Measurements from ENCODE around the gene HTR2C. TPM values are rescaled to one million over a fixed set of nuclear protein-coding genes. Genes with fewer than 3 reads are reported as not detected.
"Not testable (repeated sequence)": the region's sequence is repeated elsewhere in the genome, so short reads cannot be mapped to it uniquely, and the experiment has no call there.

HTR2C gene
- total RNA-seq, 2 experiments from 2014 or later, result not detected

DNA sequence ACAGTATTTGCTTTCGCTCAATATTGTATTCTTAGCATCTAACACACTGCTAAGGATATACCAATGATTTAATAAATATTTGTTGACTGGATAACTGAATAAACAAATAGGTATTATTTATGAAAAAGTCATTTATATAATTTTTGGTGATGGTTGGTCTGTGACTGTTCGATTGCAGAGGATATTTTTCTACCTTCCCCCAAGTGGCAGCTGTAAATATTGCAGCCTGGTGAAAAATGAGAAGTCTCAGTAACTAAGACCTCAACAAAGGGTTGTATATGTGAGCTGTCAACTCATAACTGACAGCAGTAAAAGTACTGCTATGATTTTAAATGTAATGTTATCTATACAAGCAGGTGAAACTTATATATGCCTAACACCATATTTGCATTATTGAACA, 36.0 kb downstream of the HTR2C start:
- H3K9me3 Mint-ChIP-seq, result no peaks in the 10 kb centered on the region
- POLR2A ChIA-PET, result no interaction called here
- ATAC-seq (ENCODE audit: low read depth) (no peak), DNase-seq (no peak)
- no peak overlapping the region for H3K4me3 Mint-ChIP-seq
- H3K4me1 Mint-ChIP-seq, result no peaks in the 10 kb centered on the region
- no peak overlapping the region for H3K27ac Mint-ChIP-seq
- no peaks in the 10 kb centered on the region for H3K36me3 Mint-ChIP-seq
- no peaks in the 10 kb centered on the region for H3K27me3 Mint-ChIP-seq

DNA sequence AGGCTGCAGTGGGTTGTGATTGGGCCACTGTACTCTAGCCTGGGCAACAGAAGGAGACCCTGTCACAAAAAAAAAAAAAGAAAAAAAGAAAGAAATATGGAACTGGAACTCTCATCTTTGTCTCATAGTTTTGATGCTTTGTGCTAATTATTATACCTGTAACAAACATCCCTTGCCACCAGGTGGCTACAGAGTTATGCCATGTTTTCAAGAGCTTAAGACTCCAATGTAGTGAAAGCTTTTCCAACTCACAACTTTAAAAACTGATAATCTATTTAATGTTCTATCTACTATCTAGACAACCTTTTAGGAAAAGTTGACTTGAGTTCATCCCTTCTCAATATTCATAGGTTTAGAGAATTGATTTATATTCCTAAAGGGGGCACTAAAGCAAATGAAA, 42.4 kb downstream of the HTR2C start:
- DNase-seq, result no peak
- no peaks in the 10 kb centered on the region for H3K9me3 Mint-ChIP-seq
- H3K27me3 Mint-ChIP-seq, result no peaks in the 10 kb centered on the region
- H3K27ac Mint-ChIP-seq, result no peak overlapping the region
- no peak for ATAC-seq (ENCODE audit: low read depth)
- no peak overlapping the region for H3K4me3 Mint-ChIP-seq
- H3K4me1 Mint-ChIP-seq, result no peaks in the 10 kb centered on the region
- no peaks in the 10 kb centered on the region for H3K36me3 Mint-ChIP-seq
- POLR2A ChIA-PET, result no interaction called here

DNA sequence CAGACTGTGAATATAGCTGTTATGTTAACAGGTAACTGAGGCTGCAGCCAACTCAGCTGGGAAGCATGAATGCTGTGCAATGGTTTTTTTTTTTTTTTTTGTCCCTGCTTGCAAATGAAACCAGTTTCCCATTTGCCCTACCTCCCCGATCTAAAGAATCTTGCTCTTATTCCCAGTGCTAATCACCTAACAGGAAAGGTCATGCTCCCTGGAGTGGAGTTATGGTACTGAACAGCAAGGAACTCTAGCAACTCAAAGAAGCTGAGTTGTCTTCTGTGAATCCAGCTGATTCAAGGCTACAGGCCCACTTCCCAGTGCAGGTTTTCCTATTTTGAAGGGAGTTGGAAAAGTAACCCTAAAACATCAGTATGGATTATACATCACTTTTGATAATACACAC, 52.1 kb downstream of the HTR2C start:
- no peaks in the 10 kb centered on the region for H3K9me3 Mint-ChIP-seq
- H3K4me3 Mint-ChIP-seq, result no peak overlapping the region
- H3K36me3 Mint-ChIP-seq, result no peaks in the 10 kb centered on the region
- ATAC-seq (ENCODE audit: low read depth) (no peak), DNase-seq (no peak)
- H3K27me3 Mint-ChIP-seq, result no peaks in the 10 kb centered on the region
- no peaks in the 10 kb centered on the region for H3K4me1 Mint-ChIP-seq
- POLR2A ChIA-PET, result no interaction called here
- H3K27ac Mint-ChIP-seq, result no peak overlapping the region

DNA sequence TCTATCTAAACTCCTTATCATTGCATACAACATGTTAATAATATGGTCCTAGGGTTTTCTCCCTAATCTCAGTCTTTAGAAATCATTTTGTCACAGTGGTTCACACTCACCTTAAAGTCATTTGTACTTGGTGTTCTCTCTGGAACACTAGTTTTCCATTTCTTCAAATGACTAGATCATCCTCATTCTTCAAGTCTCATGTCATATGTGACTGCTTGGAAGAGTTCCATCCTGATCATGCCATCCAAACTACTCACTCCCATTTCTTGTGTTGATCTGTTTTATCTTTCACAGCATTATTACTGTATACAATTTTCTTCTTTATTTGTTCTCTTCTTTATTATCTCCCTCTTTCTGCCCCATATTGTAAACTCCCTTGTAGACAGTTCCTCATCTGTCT, 66.5 kb downstream of the HTR2C start:
- Mint-ChIP-seq H3K36me3 (no peaks in the 10 kb centered on the region), H3K9me3 (no peaks in the 10 kb centered on the region), H3K4me3 (no peak overlapping the region), H3K27me3 (no peaks in the 10 kb centered on the region), H3K27ac (no peak overlapping the region), H3K4me1 (no peaks in the 10 kb centered on the region)
- DNase-seq, result no peak
- POLR2A ChIA-PET, result no interaction called here
- no peak for ATAC-seq (ENCODE audit: low read depth)

DNA sequence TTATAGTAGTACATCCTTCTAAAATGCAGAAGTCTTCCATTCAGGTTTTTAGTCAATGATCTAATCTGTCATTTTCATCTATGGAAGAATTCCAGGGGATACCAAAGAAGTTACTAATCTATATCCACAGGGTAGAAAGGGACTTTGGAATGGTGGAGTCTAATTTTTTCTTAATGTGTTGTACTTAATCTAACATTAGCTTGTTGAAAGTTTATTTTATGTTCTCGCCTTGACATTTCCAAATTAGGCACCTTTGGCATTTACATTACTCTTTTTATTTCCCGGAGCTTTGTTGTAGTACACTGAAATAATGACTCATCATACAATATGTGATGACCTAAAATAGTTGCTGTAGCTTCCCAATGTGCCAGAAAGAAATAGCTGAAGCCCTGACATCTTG, 91.5 kb downstream of the HTR2C start:
- POLR2A ChIA-PET, result no interaction called here
- Mint-ChIP-seq H3K9me3 (no peaks in the 10 kb centered on the region), H3K4me1 (no peaks in the 10 kb centered on the region), H3K27ac (no peak overlapping the region), H3K4me3 (no peak overlapping the region), H3K27me3 (no peaks in the 10 kb centered on the region), H3K36me3 (no peaks in the 10 kb centered on the region)
- ATAC-seq (ENCODE audit: low read depth), result no peak
- no peak for DNase-seq

DNA sequence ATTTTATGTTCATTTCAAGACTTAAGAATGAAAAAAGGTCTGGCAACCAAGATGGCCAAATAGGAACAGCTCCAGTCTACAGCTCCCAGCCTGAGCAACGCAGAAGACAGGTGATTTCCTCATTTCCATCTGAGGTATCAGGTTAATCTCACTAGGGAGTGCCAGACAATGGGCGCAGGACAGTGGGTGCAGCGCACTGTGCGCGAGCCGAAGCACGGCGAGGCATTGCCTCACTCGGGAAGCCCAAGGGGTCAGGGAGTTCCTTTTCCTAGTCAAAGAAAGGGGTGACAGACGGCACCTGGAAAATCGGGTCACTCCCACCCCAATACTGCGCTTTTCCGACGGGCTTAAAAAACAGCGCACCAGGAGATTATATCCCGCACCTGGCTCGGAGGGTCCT, 116.6 kb downstream of the HTR2C start:
- DNase-seq; H3K4me3 Mint-ChIP-seq; H3K9me3 Mint-ChIP-seq; POLR2A ChIA-PET; H3K27ac Mint-ChIP-seq; H3K36me3 Mint-ChIP-seq; ATAC-seq (ENCODE audit: low read depth); H3K4me1 Mint-ChIP-seq; H3K27me3 Mint-ChIP-seq: not testable (repeated sequence)

DNA sequence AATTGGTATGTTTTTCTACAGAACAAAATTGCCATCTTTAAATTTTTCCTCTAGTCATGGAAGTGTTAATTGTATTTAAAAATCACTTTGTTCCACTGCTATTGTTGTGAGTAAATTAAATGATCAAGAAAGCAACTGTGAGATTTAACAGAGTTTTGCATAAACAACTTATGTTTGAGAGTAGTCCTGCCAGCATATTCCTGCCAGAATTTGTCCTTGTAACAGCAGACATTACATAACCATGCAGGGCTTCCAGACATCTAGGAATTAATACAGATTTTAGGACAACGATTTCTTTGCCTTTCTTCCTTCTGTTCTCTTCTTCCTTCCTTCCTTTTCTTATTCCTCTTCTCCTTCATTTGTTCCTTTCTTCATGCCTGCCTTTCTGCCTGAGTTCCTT, 125.5 kb downstream of the HTR2C start:
- H3K4me1 Mint-ChIP-seq, result no peaks in the 10 kb centered on the region
- H3K4me3 Mint-ChIP-seq, result no peak overlapping the region
- ATAC-seq (ENCODE audit: low read depth) (no peak), DNase-seq (no peak)
- H3K36me3 Mint-ChIP-seq, result no peaks in the 10 kb centered on the region
- H3K9me3 Mint-ChIP-seq, result no peaks in the 10 kb centered on the region
- no peaks in the 10 kb centered on the region for H3K27me3 Mint-ChIP-seq
- POLR2A ChIA-PET, result no interaction called here
- H3K27ac Mint-ChIP-seq, result no peak overlapping the region

DNA sequence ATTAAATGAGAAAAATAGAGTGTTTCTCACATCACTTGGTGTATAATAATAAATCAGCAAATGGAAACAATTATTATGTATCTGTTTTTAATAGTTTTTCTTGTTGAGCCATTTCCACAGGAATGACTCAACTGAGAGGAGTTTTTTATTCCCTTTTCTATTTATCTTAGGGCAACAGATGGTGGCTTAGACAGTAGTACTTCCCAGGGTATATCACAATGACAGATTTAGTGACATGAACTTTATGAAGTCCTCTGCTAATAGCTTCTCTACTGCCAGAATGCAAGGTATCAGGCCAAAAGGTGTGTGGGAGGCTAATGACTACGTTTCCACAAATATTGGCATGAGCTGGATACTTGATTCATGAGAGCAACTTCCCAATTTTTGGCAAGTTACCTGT, 126.7 kb downstream of the HTR2C start:
- H3K9me3 Mint-ChIP-seq, result no peaks in the 10 kb centered on the region
- DNase-seq, result no peak
- no peaks in the 10 kb centered on the region for H3K36me3 Mint-ChIP-seq
- POLR2A ChIA-PET, result no interaction called here
- H3K4me1 Mint-ChIP-seq, result no peaks in the 10 kb centered on the region
- no peak overlapping the region for H3K4me3 Mint-ChIP-seq
- no peaks in the 10 kb centered on the region for H3K27me3 Mint-ChIP-seq
- no peak for ATAC-seq (ENCODE audit: low read depth)
- no peak overlapping the region for H3K27ac Mint-ChIP-seq

DNA sequence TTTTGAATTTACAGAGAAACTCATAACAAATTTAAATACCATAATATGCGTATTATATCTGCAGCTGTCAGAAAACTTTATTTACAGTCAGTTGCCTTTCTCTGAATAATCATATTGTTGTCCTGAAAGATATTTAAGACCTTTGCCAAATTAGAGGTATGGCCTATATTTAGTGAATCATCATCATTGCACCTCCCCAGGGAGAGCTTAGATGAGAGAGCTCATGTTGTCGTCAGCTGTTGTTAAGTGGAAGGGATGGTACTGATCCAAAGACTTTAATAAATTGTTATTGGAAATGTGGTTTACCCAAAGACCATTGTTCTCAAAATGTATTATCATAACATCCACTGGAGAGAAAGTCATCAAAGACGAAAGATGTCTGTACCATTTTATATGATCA, 128.6 kb downstream of the HTR2C start:
- no peaks in the 10 kb centered on the region for H3K27me3 Mint-ChIP-seq
- ATAC-seq (ENCODE audit: low read depth), result no peak
- H3K9me3 Mint-ChIP-seq, result no peaks in the 10 kb centered on the region
- no peak for DNase-seq
- POLR2A ChIA-PET, result no interaction called here
- no peak overlapping the region for H3K27ac Mint-ChIP-seq
- H3K4me1 Mint-ChIP-seq, result no peaks in the 10 kb centered on the region
- no peak overlapping the region for H3K4me3 Mint-ChIP-seq
- H3K36me3 Mint-ChIP-seq, result no peaks in the 10 kb centered on the region

DNA sequence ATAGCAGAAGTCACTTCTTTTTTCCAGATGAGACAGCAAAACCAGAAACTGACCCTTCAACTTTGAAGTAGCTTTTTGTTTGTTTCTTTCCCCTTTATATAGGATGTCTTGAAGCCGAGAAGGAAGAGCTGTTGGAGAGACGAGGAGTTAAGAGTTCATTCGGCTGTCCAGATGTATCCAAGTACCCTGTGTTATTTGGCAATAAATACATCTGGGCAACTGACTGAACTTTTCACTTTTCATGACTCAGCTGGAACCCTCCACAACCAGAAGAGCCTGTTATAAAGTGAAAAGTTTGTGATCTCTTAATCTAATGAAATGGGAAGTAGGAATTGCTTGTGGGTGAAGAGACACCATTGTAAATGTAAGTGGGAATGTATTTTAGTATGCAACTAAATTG, 131.2 kb downstream of the HTR2C start:
- Mint-ChIP-seq H3K27me3 (no peaks in the 10 kb centered on the region), H3K9me3 (no peaks in the 10 kb centered on the region), H3K27ac (no peak overlapping the region), H3K36me3 (no peaks in the 10 kb centered on the region), H3K4me3 (no peak overlapping the region), H3K4me1 (no peaks in the 10 kb centered on the region)
- ATAC-seq (ENCODE audit: low read depth), result no peak
- DNase-seq, result no peak
- POLR2A ChIA-PET, result no interaction called here

DNA sequence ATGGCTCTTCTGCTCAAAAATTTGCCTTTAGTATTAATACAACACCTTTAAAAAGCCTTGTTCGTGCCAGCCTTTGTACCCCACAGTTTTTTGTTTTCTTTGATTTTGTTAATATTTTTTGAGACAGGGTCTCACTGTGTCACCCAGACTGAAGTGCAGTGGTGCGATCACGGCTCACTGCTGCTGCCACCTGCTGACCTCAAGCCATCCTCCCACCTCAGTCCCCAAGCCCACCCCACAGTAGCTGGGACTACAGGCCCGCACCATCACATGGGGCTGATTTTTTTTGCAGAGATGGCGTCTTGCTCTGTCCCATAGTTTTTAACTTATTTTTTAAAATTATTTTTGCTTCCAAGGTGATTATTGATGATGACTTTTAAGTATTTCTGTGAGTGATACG, 134.0 kb downstream of the HTR2C start:
- H3K4me1 Mint-ChIP-seq, result no peaks in the 10 kb centered on the region
- no peaks in the 10 kb centered on the region for H3K27me3 Mint-ChIP-seq
- ATAC-seq (ENCODE audit: low read depth) (no peak), DNase-seq (no peak)
- POLR2A ChIA-PET, result no interaction called here
- H3K27ac Mint-ChIP-seq, result no peak overlapping the region
- no peaks in the 10 kb centered on the region for H3K36me3 Mint-ChIP-seq
- H3K9me3 Mint-ChIP-seq, result no peaks in the 10 kb centered on the region
- no peak overlapping the region for H3K4me3 Mint-ChIP-seq

DNA sequence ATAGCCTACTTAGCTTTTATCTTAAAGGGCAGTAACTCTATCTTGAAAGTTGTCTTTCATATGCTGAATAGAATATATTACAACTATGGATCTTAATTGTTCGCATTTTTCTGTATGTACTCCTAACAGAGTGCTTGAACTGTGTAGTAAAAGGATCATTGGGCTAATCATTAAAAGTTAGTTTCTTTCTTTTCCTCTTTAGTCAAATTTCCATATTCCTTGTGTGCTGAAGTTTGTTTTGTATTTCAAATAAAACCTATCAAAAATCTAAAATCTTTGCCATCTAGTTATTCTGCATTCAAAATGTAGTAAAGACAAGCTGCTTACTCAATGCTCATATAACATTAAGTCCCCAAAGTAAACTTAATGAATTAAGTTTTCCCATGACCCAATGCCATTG, 182.7 kb downstream of the HTR2C start:
- H3K9me3 Mint-ChIP-seq, result no peaks in the 10 kb centered on the region
- H3K27ac Mint-ChIP-seq, result no peak overlapping the region
- DNase-seq (no peak), ATAC-seq (ENCODE audit: low read depth) (no peak)
- no peak overlapping the region for H3K4me3 Mint-ChIP-seq
- H3K4me1 Mint-ChIP-seq, result no peaks in the 10 kb centered on the region
- H3K36me3 Mint-ChIP-seq, result no peaks in the 10 kb centered on the region
- no peaks in the 10 kb centered on the region for H3K27me3 Mint-ChIP-seq
- POLR2A ChIA-PET, result no interaction called here

DNA sequence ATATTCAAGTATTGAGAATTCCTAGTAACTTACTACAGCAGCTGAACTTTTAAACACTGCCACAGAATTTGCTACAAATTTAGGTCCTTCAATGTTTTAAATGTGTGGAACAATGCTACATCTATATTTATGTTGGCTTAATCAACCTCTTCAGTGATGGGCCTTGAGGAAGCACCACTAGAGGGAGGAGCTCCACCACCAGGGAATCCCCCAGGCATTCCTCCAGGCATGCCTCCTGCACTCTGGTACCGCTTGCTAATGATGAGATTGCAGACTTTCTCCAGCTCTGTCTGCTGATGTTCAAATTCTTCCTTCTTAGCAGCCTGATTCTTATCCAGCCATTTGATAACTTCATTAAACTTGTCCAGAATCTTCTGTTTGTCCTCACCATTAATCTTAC, 190.8 kb downstream of the HTR2C start:
- ATAC-seq (ENCODE audit: low read depth) (no peak), DNase-seq (no peak)
- H3K4me1 Mint-ChIP-seq, result no peaks in the 10 kb centered on the region
- H3K36me3 Mint-ChIP-seq, result no peaks in the 10 kb centered on the region
- no peaks in the 10 kb centered on the region for H3K9me3 Mint-ChIP-seq
- POLR2A ChIA-PET, result no interaction called here
- H3K27ac Mint-ChIP-seq, result no peak overlapping the region
- H3K4me3 Mint-ChIP-seq, result no peak overlapping the region
- H3K27me3 Mint-ChIP-seq, result no peaks in the 10 kb centered on the region

DNA sequence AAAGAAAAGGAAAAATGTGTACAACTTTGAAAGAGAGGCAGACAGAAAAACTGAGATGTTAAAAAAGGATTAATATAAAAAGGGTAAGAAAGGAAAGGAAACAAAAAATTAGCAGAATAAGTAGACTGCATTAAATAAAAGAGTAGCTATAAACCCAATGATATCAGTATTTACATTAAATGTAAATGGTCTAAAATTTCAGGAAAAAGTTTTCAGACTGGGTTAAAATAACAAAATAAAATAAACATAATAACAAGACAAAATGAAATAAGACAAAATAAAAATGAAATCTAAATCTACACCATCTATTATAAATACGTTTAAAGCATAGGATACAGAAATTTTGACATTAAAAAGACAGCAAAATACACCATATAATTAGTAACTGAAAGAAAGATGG, 199.0 kb downstream of the HTR2C start:
- no peaks in the 10 kb centered on the region for H3K27me3 Mint-ChIP-seq
- no peak overlapping the region for H3K27ac Mint-ChIP-seq
- DNase-seq (no peak), ATAC-seq (ENCODE audit: low read depth) (no peak)
- no peaks in the 10 kb centered on the region for H3K36me3 Mint-ChIP-seq
- POLR2A ChIA-PET, result interaction anchor here (0.6 kb wide), 1 partner anchor 43 kb away, joined by 3 read pairs; no protein-coding TSS in a partner anchor
- no peak overlapping the region for H3K4me3 Mint-ChIP-seq
- no peaks in the 10 kb centered on the region for H3K9me3 Mint-ChIP-seq
- no peaks in the 10 kb centered on the region for H3K4me1 Mint-ChIP-seq

DNA sequence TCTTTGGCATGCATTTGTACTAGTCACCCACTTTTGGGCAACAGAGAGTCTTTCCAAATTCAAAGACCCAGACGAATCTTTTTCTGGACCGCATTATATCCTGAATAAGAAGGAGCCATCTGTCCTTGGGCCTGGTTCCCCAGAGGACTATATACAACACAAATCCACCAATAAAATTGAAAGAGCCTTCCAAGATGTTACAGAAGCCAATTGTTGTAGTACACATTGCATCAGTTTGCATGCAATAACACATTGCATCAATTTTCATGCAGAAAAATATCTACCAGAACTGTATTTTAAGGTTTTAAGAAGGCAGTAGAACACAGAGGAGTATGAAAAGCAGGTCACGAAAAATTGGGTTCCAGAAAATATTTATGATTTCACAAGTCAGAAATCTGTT, 203.2 kb downstream of the HTR2C start:
- no peaks in the 10 kb centered on the region for H3K4me1 Mint-ChIP-seq
- H3K27me3 Mint-ChIP-seq, result no peaks in the 10 kb centered on the region
- DNase-seq, result no peak
- ATAC-seq (ENCODE audit: low read depth), result no peak
- POLR2A ChIA-PET, result no interaction called here
- no peaks in the 10 kb centered on the region for H3K9me3 Mint-ChIP-seq
- no peak overlapping the region for H3K4me3 Mint-ChIP-seq
- H3K36me3 Mint-ChIP-seq, result no peaks in the 10 kb centered on the region
- no peak overlapping the region for H3K27ac Mint-ChIP-seq
